Vagina (tissue), 2 donors: Measurements from ENCODE around the gene ARHGAP26. TPM values are rescaled to one million over a fixed set of nuclear protein-coding genes. Genes with fewer than 3 reads are reported as not detected.
"Not testable (repeated sequence)": the region's sequence is repeated elsewhere in the genome, so short reads cannot be mapped to it uniquely, and the experiment has no call there.

Experiments used
- DNase-seq, 2 donors: peaks; one replicate each; pipeline ENCODE4 v3.0.0-alpha.2; 2017; ENCODE audit errors: extremely low spot score in 2 of 2
- H3K27ac ChIP-seq: fragments of 200-600 bp; sonication (generic); one replicate; pipeline ENCODE4 v1.5.1; 2019
- H3K27me3 ChIP-seq: fragments of 200-600 bp; sonication (generic); one replicate; pipeline ENCODE4 v1.5.1; 2019
- H3K36me3 ChIP-seq, 2 donors: fragments of 200-600 bp; sonication (generic); one replicate each; pipeline ENCODE4 v1.5.1; 2017 to 2019
- H3K4me1 ChIP-seq: fragments of 200-600 bp; sonication (generic); one replicate; pipeline ENCODE4 v1.5.1; 2019
- H3K4me3 ChIP-seq, 2 donors: fragments of 200-600 bp; sonication (generic); 1 replicate in 1 of 2; 2 replicates in 1 of 2; pipeline ENCODE4 v1.5.1; 2016 to 2019
- H3K9me3 ChIP-seq: fragments of 200-600 bp; sonication (generic); one replicate; pipeline ENCODE4 v1.5.1; 2019
- POLR2A ChIP-seq, 2 donors: fragments of 450-650 bp; IDR thresholded peaks; one replicate each; pipeline ENCODE4 v1.6.1; 2017; ENCODE audit warnings: antibody characterized with exemption in 2 of 2, mild to moderate bottlenecking in 2 of 2, moderate library complexity in 2 of 2
- POLR2AphosphoS5 ChIP-seq, 2 donors: sonication (generic); formaldehyde crosslinking; IDR thresholded peaks; one replicate each; pipeline ENCODE4 v1.9.0; 2017; ENCODE audit warnings: antibody characterized with exemption in 2 of 2, mild to moderate bottlenecking in 2 of 2, low read depth in 1 of 2; ENCODE audit not compliant: insufficient read depth in 1 of 2
- intact Hi-C: fragments of 100-400 bp; cut with DNase I; formaldehyde crosslinking; loops from one replicate; pipeline ENCODE4 v1.15.1; 2023
- total RNA-seq: library from RNA; depleted of rRNA; stranded (reverse); fragments of >200 nt; gene quantifications from one replicate; pipeline ENCODE4 v1.2.3, GENCODE V29; 2016
- TF ChIP-seq, protein P1 (sequence below), 3 experiments: fragments of 450-650 bp in 2 of 3; fragments of 200-600 bp in 1 of 3; sonication (generic) in 1 of 3; IDR thresholded peaks; one replicate each; pipeline ENCODE4 v1.5.1; 2017 to 2019; ENCODE audit warnings: antibody characterized with exemption in 3 of 3, mild to moderate bottlenecking in 2 of 3, moderate library complexity in 2 of 3

The ARHGAP26 gene
- total RNA-seq, 1 donor from 2014 or later: 42.5 TPM

DNA sequence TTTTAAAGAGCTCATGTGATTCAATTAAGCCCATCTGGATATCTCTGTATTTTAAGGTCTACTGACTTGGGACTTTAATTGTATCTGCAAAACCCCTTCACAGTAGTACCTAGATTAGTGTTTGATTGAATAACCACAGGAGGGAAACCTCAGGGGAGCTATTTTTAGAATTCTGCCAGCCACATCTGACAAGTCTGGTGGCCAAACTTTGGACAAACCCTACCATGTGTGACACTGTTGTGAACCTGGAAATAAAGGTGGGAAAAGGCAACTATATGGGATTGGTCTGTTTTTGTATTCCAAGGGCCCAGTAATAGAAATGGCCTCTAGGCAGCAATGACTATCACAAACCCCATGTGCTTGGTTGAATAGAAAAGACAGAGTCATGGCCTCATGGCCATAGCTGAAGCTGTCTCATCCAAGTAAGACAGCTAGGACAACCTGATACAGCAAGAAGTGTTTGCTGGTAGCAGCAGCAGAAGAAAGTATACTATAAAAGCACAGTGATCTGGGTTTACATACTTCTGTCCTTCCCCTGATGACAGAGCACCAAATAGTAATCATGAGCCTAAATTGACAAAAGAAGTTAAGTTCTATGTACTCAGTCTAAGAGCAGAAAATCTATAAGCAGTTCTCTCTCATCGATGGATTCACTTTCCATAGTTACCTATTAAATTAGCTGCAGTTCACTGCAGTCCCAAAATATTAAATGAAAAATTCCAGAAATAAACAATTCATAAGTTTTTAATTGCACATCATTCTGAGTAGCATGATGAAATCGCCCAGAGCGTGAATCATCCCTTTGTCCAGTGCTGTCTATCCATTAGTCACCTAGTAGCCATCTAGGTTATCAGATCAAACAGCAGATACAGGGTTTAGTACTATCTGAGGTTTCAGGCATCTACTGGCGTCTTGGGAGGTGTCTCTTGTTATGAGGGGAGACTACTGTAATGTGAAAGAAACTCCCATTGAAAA lies 189.8 kb downstream of the ARHGAP26 start:
- DNase-seq: no peak
- Histone ChIP-seq H3K36me3 (no peaks in the 10 kb centered on the region), H3K27me3 (no peaks in the 10 kb centered on the region), H3K9me3 (no peaks in the 10 kb centered on the region), H3K27ac (no peak overlapping the region), H3K4me3 (no peak overlapping the region), H3K4me1 (peaks cover 11% of the 10 kb centered on the region)
- intact Hi-C loops: no loop called here
- no peak for TF ChIP-seq POLR2AphosphoS5 (IDR thresholded peaks at IDR 0.05; ENCODE audit: insufficient read depth in 1 of 2, low read depth in 1 of 2)
- no peak for TF ChIP-seq POLR2A (IDR thresholded peaks at IDR 0.05)
- TF ChIP-seq, protein P1, sequence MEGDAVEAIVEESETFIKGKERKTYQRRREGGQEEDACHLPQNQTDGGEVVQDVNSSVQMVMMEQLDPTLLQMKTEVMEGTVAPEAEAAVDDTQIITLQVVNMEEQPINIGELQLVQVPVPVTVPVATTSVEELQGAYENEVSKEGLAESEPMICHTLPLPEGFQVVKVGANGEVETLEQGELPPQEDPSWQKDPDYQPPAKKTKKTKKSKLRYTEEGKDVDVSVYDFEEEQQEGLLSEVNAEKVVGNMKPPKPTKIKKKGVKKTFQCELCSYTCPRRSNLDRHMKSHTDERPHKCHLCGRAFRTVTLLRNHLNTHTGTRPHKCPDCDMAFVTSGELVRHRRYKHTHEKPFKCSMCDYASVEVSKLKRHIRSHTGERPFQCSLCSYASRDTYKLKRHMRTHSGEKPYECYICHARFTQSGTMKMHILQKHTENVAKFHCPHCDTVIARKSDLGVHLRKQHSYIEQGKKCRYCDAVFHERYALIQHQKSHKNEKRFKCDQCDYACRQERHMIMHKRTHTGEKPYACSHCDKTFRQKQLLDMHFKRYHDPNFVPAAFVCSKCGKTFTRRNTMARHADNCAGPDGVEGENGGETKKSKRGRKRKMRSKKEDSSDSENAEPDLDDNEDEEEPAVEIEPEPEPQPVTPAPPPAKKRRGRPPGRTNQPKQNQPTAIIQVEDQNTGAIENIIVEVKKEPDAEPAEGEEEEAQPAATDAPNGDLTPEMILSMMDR (IDR thresholded peaks at IDR 0.05): no peak

DNA sequence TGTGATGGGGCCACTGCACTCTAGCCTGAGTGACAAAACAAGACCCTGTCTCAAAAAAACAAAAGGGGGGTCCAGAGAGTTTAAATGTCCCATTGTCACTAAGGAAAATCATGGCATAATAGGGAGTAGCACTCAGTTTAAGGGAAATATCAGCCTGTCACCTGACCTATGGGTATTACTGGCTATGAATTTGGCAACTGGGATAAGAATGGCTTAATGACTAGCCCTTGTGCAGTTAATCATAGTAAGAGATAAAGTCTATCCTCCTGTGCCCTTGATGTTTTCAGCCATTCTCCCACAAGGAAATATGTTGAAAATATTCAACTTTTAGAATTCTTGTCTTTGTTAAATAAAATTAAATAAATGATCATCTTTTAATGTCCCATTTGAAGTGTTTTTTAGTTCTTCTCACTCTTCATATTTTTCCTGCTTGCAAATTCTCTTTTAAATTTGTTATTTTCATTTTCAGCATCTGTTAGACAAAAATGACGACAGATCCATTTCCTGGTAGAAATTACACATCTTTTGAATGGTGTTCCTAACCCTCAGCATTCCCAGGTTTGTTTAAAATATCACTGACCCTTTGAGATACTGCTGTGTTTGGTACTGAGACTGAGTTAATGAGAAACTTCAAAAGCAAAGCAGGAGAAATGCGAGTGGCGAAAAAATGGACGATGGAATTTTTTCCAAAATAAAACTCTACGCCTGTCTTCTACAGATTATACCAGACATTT lies 191.4 kb downstream of the ARHGAP26 start:
- Histone ChIP-seq H3K4me1 (peaks cover 9% of the 10 kb centered on the region), H3K9me3 (no peaks in the 10 kb centered on the region), H3K27me3 (no peaks in the 10 kb centered on the region), H3K4me3 (no peak overlapping the region), H3K36me3 (no peaks in the 10 kb centered on the region), H3K27ac (no peak overlapping the region)
- TF ChIP-seq POLR2A (IDR thresholded peaks at IDR 0.05) (no peak), POLR2AphosphoS5 (IDR thresholded peaks at IDR 0.05; ENCODE audit: insufficient read depth in 1 of 2, low read depth in 1 of 2) (no peak)
- intact Hi-C loops: no loop called here
- no peak for DNase-seq

DNA sequence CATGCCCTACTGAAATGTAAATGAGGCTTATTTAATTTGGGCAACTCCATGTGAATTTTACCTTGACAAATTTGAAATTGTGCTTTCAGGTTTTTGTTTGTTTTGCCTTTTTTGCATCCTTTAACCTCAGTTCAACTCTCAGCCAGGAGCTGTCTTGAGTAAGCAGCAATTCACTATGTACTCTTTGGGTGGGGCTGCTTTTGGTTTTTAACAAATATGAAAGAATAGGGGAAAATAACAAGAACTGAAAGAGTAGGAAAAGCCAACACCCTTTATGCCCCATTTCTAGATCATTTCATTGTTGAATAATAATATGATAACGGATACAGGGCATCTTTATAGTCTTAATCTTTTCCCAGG lies 192.0 kb downstream of the ARHGAP26 start:
- Histone ChIP-seq H3K27ac (no peak overlapping the region), H3K4me1 (peaks cover 9% of the 10 kb centered on the region), H3K9me3 (no peaks in the 10 kb centered on the region), H3K4me3 (no peak overlapping the region), H3K27me3 (no peaks in the 10 kb centered on the region), H3K36me3 (no peaks in the 10 kb centered on the region)
- no peak for TF ChIP-seq POLR2AphosphoS5 (IDR thresholded peaks at IDR 0.05; ENCODE audit: insufficient read depth in 1 of 2, low read depth in 1 of 2)
- TF ChIP-seq POLR2A (IDR thresholded peaks at IDR 0.05): no peak
- no peak for DNase-seq
- intact Hi-C loops: no loop called here

DNA sequence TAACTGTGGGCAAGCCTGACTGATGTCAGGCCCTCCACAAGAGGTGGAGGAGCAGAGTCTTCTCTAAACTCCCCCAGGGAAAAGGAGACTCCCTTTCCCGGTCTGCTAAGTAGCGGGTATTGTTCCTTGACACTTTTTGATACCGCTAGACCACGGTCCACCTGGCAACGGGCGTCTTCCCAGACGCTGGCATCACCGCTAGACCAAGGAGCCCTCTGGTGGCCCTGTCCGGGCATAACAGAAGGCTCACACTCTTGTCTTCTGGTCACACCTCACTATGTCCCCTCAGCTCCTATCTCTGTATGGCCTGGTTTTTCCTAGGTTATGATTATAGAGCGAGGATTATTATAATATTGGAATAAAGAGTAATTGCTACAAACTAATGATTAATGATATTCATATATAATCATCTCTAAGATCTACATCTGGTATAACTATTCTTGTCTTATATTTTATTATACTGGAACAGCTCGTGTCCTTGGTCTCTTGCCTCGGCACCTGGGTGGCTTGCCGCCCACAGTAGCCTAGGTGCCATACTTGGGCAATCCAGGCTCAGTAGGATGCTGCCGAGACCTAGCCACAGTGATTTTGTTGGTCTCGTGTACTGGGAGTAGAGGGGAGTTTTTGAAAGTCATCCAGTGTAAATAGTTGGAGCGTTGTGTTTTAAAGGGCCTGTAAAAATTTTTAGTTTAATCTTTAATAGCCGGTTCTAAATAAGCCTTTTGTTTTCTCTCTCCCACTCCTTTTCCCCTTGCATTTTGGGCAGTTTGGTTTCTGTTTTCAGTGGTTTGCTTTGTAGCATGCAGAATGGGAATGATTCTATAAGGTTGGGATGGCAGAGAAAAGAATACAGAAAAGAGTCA lies 195.3 kb downstream of the ARHGAP26 start:
- H3K27me3 ChIP-seq, H3K4me1 ChIP-seq, DNase-seq, H3K36me3 ChIP-seq, H3K4me3 ChIP-seq, H3K9me3 ChIP-seq, intact Hi-C loops, H3K27ac ChIP-seq: not testable (repeated sequence)

DNA sequence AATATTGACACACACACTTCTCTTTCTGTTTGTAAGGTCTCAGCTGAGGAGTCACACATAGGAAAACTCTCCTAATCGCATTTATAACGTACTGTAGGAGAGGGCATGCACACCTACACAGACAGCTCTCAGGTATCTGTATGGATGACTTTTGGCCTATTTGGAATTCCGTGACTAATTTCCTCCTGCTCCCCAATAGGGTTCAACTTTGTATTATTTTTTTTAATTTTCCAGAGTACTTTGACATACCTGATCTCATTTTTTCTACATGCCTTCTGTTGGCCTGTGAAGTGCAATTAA lies 195.9 kb downstream of the ARHGAP26 start:
- H3K27ac ChIP-seq: no peak overlapping the region
- TF ChIP-seq POLR2A (IDR thresholded peaks at IDR 0.05): no peak
- TF ChIP-seq POLR2AphosphoS5 (IDR thresholded peaks at IDR 0.05; ENCODE audit: insufficient read depth in 1 of 2, low read depth in 1 of 2): no peak
- TF ChIP-seq, protein P1 (IDR thresholded peaks at IDR 0.05): no peak

DNA sequence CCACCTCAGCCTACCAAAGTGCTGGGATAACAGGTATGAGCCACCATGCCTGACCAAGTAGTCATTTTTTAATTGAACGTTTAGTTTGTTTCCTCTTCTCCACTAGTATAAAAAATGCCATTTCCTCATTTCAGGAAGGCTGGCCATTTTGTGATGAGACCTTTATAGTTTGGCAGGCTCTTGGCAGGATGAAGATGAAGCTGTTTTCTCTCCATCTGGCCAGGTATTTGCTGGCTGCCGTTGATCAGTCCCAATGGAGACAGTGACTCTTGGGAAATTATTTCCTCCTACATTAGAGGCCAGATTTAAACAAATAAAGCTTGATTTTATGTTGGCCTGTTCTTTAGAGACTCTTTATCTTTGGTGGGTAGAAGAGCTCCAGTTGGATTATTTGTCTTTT lies 199.0 kb downstream of the ARHGAP26 start:
- no peak overlapping the region for H3K4me3 ChIP-seq
- no peak overlapping the region for H3K27ac ChIP-seq
- no peaks in the 10 kb centered on the region for H3K9me3 ChIP-seq
- no peaks in the 10 kb centered on the region for H3K36me3 ChIP-seq
- no peaks in the 10 kb centered on the region for H3K27me3 ChIP-seq
- intact Hi-C loops: no loop called here
- no peak for DNase-seq
- H3K4me1 ChIP-seq: peaks cover 9% of the 10 kb centered on the region
- TF ChIP-seq, protein P1 (IDR thresholded peaks at IDR 0.05): no peak
- TF ChIP-seq POLR2A (IDR thresholded peaks at IDR 0.05) (no peak), POLR2AphosphoS5 (IDR thresholded peaks at IDR 0.05; ENCODE audit: insufficient read depth in 1 of 2, low read depth in 1 of 2) (no peak)

More for the DNA sequence above, 195.9 kb downstream of the ARHGAP26 start:
- DNase-seq: no peak
- H3K27me3 ChIP-seq: no peaks in the 10 kb centered on the region
- intact Hi-C loops: no loop called here
- no peak overlapping the region for H3K4me3 ChIP-seq
- H3K36me3 ChIP-seq: no peaks in the 10 kb centered on the region
- no peaks in the 10 kb centered on the region for H3K9me3 ChIP-seq
- peaks cover 9% of the 10 kb centered on the region for H3K4me1 ChIP-seq
